HepG2 (cell line): ENCODE measurements around the gene ABHD2. TPM values are rescaled to one million over a fixed set of nuclear protein-coding genes. Genes with fewer than 3 reads are reported as not detected.

Experiments used
- ATAC-seq: fragments of 200-7000 bp; cut with Tn5 transposase; 3 replicates; pipeline ENCODE4 v1.9.1; 2020; ENCODE audit warnings: mild to moderate bottlenecking, moderate library complexity
- BruUV-seq: library from RNA; stranded (reverse); fragments of 400-500 nt; replicated peaks from 2 replicates; lab custom pipeline; 2021; lab: Mats Ljungman, UMichigan
- CTCF ChIA-PET: fragments of 300-600 bp; formaldehyde crosslinking; extraction: SDS; loops from one replicate; lab custom pipeline; 2021; ENCODE audit warnings: low total read pairs, inconsistent platforms, low intra/inter-chr PET ratio; lab: Yijun Ruan, JAX
- POLR2A ChIA-PET: fragments of 350-600 bp; sonication (Branson Sonifier 250); formaldehyde crosslinking; loops from one replicate; lab custom pipeline; 2020; ENCODE audit warnings: antibody characterized with exemption, inconsistent platforms; lab: Yijun Ruan, JAX
- DNase-seq: peaks from one replicate; pipeline ENCODE4 v3.0.0-alpha.2; 2015; ENCODE audit warnings: low spot score
- FAIRE-seq: peaks from 3 replicates; lab custom pipeline; 2011; peaks lifted over from hg19 to GRCh38; lab: Jason Lieb, UNC
- H2AFZ ChIP-seq: one replicate; pipeline ENCODE4 v1.6.1; 2011; ENCODE audit warnings: low read length, inconsistent platforms
- H3K27ac ChIP-seq: fragments of 300-600 bp; 3 replicates; pipeline ENCODE4 v1.8.0; 2011; ENCODE audit warnings: mixed run types, mild to moderate bottlenecking, mixed read lengths, low read length, inconsistent platforms; ENCODE audit not compliant: insufficient read depth; ENCODE audit errors: extremely low read length
- H3K27me3 ChIP-seq, 2 experiments: fragments of 200-600 bp in 1 of 2; 2 replicates in 1 of 2; 3 replicates in 1 of 2; pipeline versions ENCODE4 v1.6.0 to v1.8.0; 2011; ENCODE audit warnings: low read length in 2 of 2, mild to moderate bottlenecking in 2 of 2, moderate library complexity in 2 of 2, inconsistent platforms in 1 of 2; ENCODE audit not compliant: insufficient read depth in 2 of 2, control insufficient read depth in 1 of 2
- H3K36me3 ChIP-seq, 2 experiments: fragments of 200-600 bp in 1 of 2; replicated peaks in 1 of 2; 2 replicates in 1 of 2; 3 replicates in 1 of 2; pipeline versions ENCODE4 v1.5.1 to v1.8.0; 2011; ENCODE audit warnings: low read length in 2 of 2, inconsistent platforms in 1 of 2; ENCODE audit not compliant: insufficient read depth in 2 of 2, control insufficient read depth in 1 of 2
- H3K4me1 ChIP-seq: 2 replicates; pipeline ENCODE4 v1.5.1; 2012; ENCODE audit warnings: low read length, inconsistent platforms; ENCODE audit not compliant: insufficient read depth
- H3K4me2 ChIP-seq: 2 replicates; pipeline ENCODE4 v1.6.0; 2011; ENCODE audit warnings: low read depth, low read length, inconsistent platforms
- H3K4me3 ChIP-seq, 3 experiments: fragments of 200-600 bp in 1 of 3; sonication (generic), shearing (Covaris generic) in 1 of 3; replicated peaks in 1 of 3; 2 replicates each; pipeline ENCODE4 v1.5.1; 2011 to 2016; ENCODE audit warnings: low read length in 3 of 3, inconsistent platforms in 2 of 3, low read depth in 2 of 3, mild to moderate bottlenecking in 2 of 3, control low read depth in 1 of 3, mixed read lengths in 1 of 3; ENCODE audit not compliant: insufficient read depth in 1 of 3
- H3K79me2 ChIP-seq: one replicate; pipeline ENCODE4 v1.6.1; 2011; ENCODE audit warnings: low read length, inconsistent platforms; ENCODE audit not compliant: insufficient read depth
- H3K9ac ChIP-seq: 2 replicates; pipeline ENCODE4 v1.6.0; 2011; ENCODE audit warnings: mild to moderate bottlenecking, low read depth, low read length, inconsistent platforms; ENCODE audit not compliant: insufficient read depth
- H3K9me3 ChIP-seq: 2 replicates; pipeline ENCODE4 v1.5.1; 2012; ENCODE audit warnings: mild to moderate bottlenecking, low read length
- H4K20me1 ChIP-seq: 2 replicates; pipeline ENCODE4 v1.6.0; 2011; ENCODE audit warnings: inconsistent platforms, mild to moderate bottlenecking, low read length, moderate library complexity; ENCODE audit not compliant: insufficient read depth
- AGO2 ChIP-seq: fragments of 200-400 bp; formaldehyde crosslinking; optimal IDR thresholded peaks from 2 replicates; pipeline ENCODE3; 2017; ENCODE audit warnings: mild to moderate bottlenecking, low read depth, low read length, moderate library complexity
- FOXO1 ChIP-seq: sonication (generic); formaldehyde crosslinking; IDR thresholded peaks from 2 replicates; pipeline ENCODE4 v1.4.0; 2020; ENCODE audit warnings: missing genetic modification reagents
- HNRNPL ChIP-seq: fragments of 200-400 bp; formaldehyde crosslinking; IDR thresholded peaks from 2 replicates; pipeline ENCODE4 v1.6.1; 2017; ENCODE audit warnings: mild to moderate bottlenecking, low read depth, low read length
- KAT8 ChIP-seq: IDR thresholded peaks from 2 replicates; pipeline ENCODE4 v1.6.1; 2016; ENCODE audit warnings: missing genetic modification reagents, missing compliant biosample characterization
- PLRG1 ChIP-seq: fragments of 450-650 bp; conservative IDR thresholded peaks from 2 replicates; pipeline ENCODE4 v1.6.1; 2016
- SOX13 ChIP-seq, 3 experiments: fragments of 450-650 bp in 1 of 3; sonication (generic) in 1 of 3; formaldehyde crosslinking in 1 of 3; IDR thresholded peaks in 2 of 3; conservative IDR thresholded peaks in 1 of 3; 2 replicates each; pipeline versions ENCODE4 v1.5.0 to v1.6.1; 2016 to 2020; ENCODE audit warnings: antibody characterized with exemption in 1 of 3, mild to moderate bottlenecking in 1 of 3, missing compliant biosample characterization in 1 of 3, missing genetic modification reagents in 1 of 3, moderate library complexity in 1 of 3
- ZBTB8A ChIP-seq: sonication (generic); formaldehyde crosslinking; IDR thresholded peaks from 2 replicates; pipeline ENCODE4 v1.4.0; 2020; ENCODE audit warnings: mild to moderate bottlenecking, low read depth, missing genetic modification reagents, borderline replicate concordance
- ZFP90 ChIP-seq: sonication (generic); formaldehyde crosslinking; IDR thresholded peaks from 2 replicates; pipeline ENCODE4 v1.8.0; 2022; ENCODE audit warnings: missing genetic modification reagents, mild to moderate bottlenecking, inconsistent platforms, borderline replicate concordance
- ZNF263 ChIP-seq: sonication (generic); formaldehyde crosslinking; IDR thresholded peaks from 2 replicates; pipeline ENCODE4 v1.4.0; 2020; ENCODE audit warnings: missing genetic modification reagents
- ZNF709 ChIP-seq: sonication (generic); formaldehyde crosslinking; IDR thresholded peaks from 2 replicates; pipeline ENCODE4 v1.5.0; 2020; ENCODE audit warnings: mild to moderate bottlenecking, missing genetic modification reagents
- ZNF724P ChIP-seq: sonication (generic); formaldehyde crosslinking; IDR thresholded peaks from 2 replicates; pipeline ENCODE4 v1.8.0; 2022; ENCODE audit warnings: missing genetic modification reagents, borderline replicate concordance
- WGBS: methylation state at CpG from one replicate; pipeline ENCODE4 v1.1.6; 2017; ENCODE audit warnings: low lambda C conversion rate; 5-methylcytosine and 5-hydroxymethylcytosine counted together
- in situ Hi-C: cut with HindIII; loops from 2 replicates; pipeline ENCODE4 v1.10.0; 2017; ENCODE audit warnings: low pct_unique_long_range_greater_than_20kb; ENCODE audit not compliant: extremely low pct_ligation_motif_present
- intact Hi-C: fragments of 100-400 bp; cut with micrococcal nuclease; formaldehyde crosslinking; loops from one replicate; pipeline ENCODE4 v1.10.0; 2022; ENCODE audit not compliant: unreplicated experiment
- polyA plus RNA-seq, 8 experiments: library from polyadenylated mRNA; depleted of rRNA in 3 of 8; stranded (reverse) in 7 of 8; unstranded in 1 of 8; fragments of >200 nt; fragmentation: Illumina TruSeq in 4 of 8; extraction: Trizol in 4 of 8; gene quantifications; 2 replicates each; pipeline versions ENCODE4 v1.2.1 to v1.2.3, GENCODE V29; 2011 to 2016; ENCODE audit warnings: low read depth in 4 of 8, missing spikeins in 1 of 8, mixed read lengths in 1 of 8; ENCODE audit not compliant: insufficient read depth in 1 of 8
- total RNA-seq, 5 experiments: library from RNA; depleted of rRNA; stranded (reverse); fragments of >200 nt; fragmentation: Illumina TruSeq; extraction: Trizol; gene quantifications; 2 replicates each; pipeline ENCODE4 v1.2.3, GENCODE V29; 2016; ENCODE audit warnings: low read depth in 1 of 5
- TF ChIP-seq, protein P1 (sequence below): sonication (generic); formaldehyde crosslinking; conservative IDR thresholded peaks from 2 replicates; pipeline ENCODE4 v1.4.0; 2020; ENCODE audit warnings: missing genetic modification reagents

ABHD2 gene
- total and polyA plus RNA-seq, 2 of the 13 experiments (the other 11 are each of a cell fraction or from before 2014, with no cell fraction given), result 14.8 to 22.4 TPM

DNA sequence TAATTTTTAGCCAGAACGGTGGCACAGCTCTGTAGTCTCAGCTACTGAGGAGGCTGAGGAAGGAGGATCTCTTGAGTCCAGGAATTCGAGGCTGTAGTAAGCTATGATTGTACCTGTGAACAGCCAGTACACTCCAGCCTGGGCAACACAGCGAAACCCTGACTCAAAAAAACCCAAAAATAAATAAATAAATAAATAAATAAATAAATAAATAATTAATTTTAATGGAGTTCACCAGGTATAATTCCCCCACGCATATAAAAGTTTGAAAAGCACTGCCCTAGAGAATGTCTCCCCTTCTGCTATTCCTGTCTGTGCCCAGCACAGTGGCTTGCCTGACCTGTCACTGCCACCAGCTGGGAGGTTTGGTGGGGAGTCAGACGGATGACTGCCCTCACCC lies 137.3 kb downstream of the ABHD2 start (continued):
- TF ChIP-seq ZBTB8A (CRISPR knock-in tag) (no peak), ZNF724P (CRISPR knock-in tag) (no peak), AGO2 (no peak)
- TF ChIP-seq, protein P1, sequence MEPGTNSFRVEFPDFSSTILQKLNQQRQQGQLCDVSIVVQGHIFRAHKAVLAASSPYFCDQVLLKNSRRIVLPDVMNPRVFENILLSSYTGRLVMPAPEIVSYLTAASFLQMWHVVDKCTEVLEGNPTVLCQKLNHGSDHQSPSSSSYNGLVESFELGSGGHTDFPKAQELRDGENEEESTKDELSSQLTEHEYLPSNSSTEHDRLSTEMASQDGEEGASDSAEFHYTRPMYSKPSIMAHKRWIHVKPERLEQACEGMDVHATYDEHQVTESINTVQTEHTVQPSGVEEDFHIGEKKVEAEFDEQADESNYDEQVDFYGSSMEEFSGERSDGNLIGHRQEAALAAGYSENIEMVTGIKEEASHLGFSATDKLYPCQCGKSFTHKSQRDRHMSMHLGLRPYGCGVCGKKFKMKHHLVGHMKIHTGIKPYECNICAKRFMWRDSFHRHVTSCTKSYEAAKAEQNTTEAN, result no peak

DNA sequence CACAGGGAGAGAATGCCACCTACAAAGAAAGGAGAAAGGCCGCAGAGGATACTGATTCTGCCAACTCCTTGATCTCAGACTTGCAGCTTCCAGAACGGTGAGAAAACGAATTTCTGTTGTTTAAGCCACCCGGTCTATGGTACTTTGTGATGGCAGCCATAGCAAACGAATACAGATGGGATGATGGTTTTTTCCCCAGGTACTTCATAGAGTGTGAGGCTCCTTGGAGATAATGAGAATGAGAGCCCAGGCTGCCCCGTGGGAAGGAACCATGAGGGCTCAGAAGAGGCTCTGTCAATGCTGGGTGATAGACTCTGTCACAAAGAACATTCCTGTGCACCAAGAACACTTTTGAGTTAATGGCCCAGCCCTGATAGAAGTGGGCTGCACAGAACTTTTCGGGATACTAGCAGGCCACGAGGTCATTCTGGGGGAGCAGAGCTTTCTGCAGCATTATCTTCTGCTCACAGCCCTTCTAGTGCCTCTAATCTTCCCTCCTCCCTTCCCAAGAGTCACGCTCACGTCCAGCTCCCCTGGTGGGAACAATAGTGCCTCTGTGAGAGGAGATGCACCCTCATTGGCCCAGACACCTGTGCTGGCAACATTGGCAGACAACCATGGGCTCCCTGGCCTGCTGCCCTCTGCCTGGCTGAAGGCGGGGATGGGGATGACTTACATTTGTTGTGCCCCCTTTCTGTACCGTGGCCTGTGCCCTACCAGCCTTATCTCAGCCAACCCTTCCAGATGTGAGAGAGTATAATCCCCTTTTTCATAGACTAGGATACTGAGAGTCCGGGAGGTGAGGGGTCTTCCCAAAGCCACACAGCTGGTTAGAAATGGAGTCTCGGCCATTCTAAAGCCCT lies 138.3 kb downstream of the ABHD2 start:
- peak; percentile 50 for DNase-seq
- H3K4me2 ChIP-seq, result peak overlapping the region; percentile 42
- ChIA-PET POLR2A (no interaction called here), CTCF (no interaction called here)
- no peak overlapping the region for H3K4me3 ChIP-seq
- H3K4me1 ChIP-seq, result peaks cover 21% of the 10 kb centered on the region; the same call in 1 of the 2 replicates
- 0 out of 2 replicates have a peak, but pooled peaks have one; percentile 50 for TF ChIP-seq HNRNPL
- no peak for TF ChIP-seq KAT8 (CRISPR knock-in tag)
- no peak for TF ChIP-seq PLRG1
- no peak for TF ChIP-seq ZNF709 (CRISPR knock-in tag)
- TF ChIP-seq ZFP90 (CRISPR knock-in tag), result no peak
- TF ChIP-seq SOX13 (IDR thresholded peaks at IDR 0.05), result no peak
- TF ChIP-seq SOX13 (CRISPR knock-in tag; conservative IDR thresholded peaks at IDR 0.05 in 1 of 2, IDR thresholded peaks at IDR 0.05 in 1 of 2), result 0 out of 4 replicates have a peak, but pooled peaks of 1 of the 2 experiments have one; percentile 8
- 0 out of 2 replicates have a peak, but pooled peaks have one; percentile 38 for TF ChIP-seq ZNF263 (CRISPR knock-in tag)
- TF ChIP-seq FOXO1, result no peak
- TF ChIP-seq, all 625 proteins: peak for 3
- Histone ChIP-seq H3K36me3 (no peaks in the 10 kb centered on the region), H4K20me1 (no peaks in the 10 kb centered on the region), H3K9me3 (no peaks in the 10 kb centered on the region), H3K9ac (no peak overlapping the region), H3K27ac (no peak overlapping the region), H2AFZ (no peak overlapping the region), H3K27me3 (peaks cover 0 to 7% of the 10 kb centered on the region in 2 experiments; a peak in 1 of 5 replicates), H3K79me2 (no peaks in the 10 kb centered on the region)
- peak; percentile 75 for ATAC-seq
- FAIRE-seq, result no peak
- intact Hi-C loops, result no loop called here
- WGBS, result 30% methylated on average over 12 of the region's 14 CpGs
- no TSS peak for BruUV-seq
- in situ Hi-C loops, result no loop called here
